Mucosa of rectum (tissue), 2 donors: ENCODE data around the gene LGALS3BP.

Experiments used
- H3K27ac ChIP-seq, 2 donors: one replicate each; pipeline ENCODE4 v1.7.0; 2013; ENCODE audit warnings: inconsistent platforms in 2 of 2, low read depth in 2 of 2, low read length in 2 of 2
- H3K27me3 ChIP-seq, 2 donors: one replicate each; pipeline ENCODE4 v1.7.0; 2013; ENCODE audit warnings: low read length in 2 of 2; ENCODE audit not compliant: control insufficient read depth in 2 of 2, insufficient read depth in 2 of 2
- H3K36me3 ChIP-seq, 2 donors: one replicate each; pipeline ENCODE4 v1.7.0; 2013; ENCODE audit warnings: low read length in 2 of 2; ENCODE audit not compliant: control insufficient read depth in 2 of 2, insufficient read depth in 2 of 2
- H3K4me1 ChIP-seq, 2 donors: one replicate each; pipeline ENCODE4 v1.7.0; 2013; ENCODE audit warnings: low read length in 2 of 2, mild to moderate bottlenecking in 1 of 2; ENCODE audit not compliant: control insufficient read depth in 2 of 2, insufficient read depth in 2 of 2
- H3K4me3 ChIP-seq, 2 donors: one replicate each; pipeline ENCODE4 v1.7.0; 2013; ENCODE audit warnings: low read length in 2 of 2
- H3K9ac ChIP-seq, 2 donors: one replicate each; pipeline ENCODE4 v1.7.0; 2013; ENCODE audit warnings: low read length in 2 of 2, low read depth in 1 of 2, mild to moderate bottlenecking in 1 of 2
- H3K9me3 ChIP-seq, 2 donors: one replicate each; pipeline ENCODE4 v1.7.0; 2013; ENCODE audit warnings: low read length in 2 of 2; ENCODE audit not compliant: control insufficient read depth in 2 of 2
- donor health status: healthy.
- donor health status: Normal muscosa, but diverticular disease.

LGALS3BP gene

GRCh38 chr17:79005063-79005861 lies 25.5 kb upstream of the LGALS3BP start:
- Histone ChIP-seq H3K9ac (peak overlapping the region; percentile 71 to 86), H3K4me3 (peak overlapping the region; percentile 58 to 62), H3K27me3 (no peaks in the 10 kb centered on the region), H3K9me3 (no peaks in the 10 kb centered on the region), H3K36me3 (peaks cover 8 to 14% of the 10 kb centered on the region in 2 donors), H3K27ac (peak overlapping the region; percentile 96), H3K4me1 (peaks cover 62 to 73% of the 10 kb centered on the region in 2 donors)

GRCh38 chr17:79003661-79004411 lies 24.1 kb upstream of the LGALS3BP start:
- peak overlapping the region; percentile 25 to 71 for H3K27ac ChIP-seq
- H3K27me3 ChIP-seq, result no peaks in the 10 kb centered on the region
- peaks cover 65 to 79% of the 10 kb centered on the region in 2 donors for H3K4me1 ChIP-seq
- H3K4me3 ChIP-seq, result peak overlapping the region; percentile 45 to 65
- H3K9ac ChIP-seq, result peak overlapping the region in 1 of 2 donors; percentile 65
- H3K9me3 ChIP-seq, result no peaks in the 10 kb centered on the region
- H3K36me3 ChIP-seq, result peaks cover 17 to 19% of the 10 kb centered on the region in 2 donors

GRCh38 chr17:79002796-79003593 lies 23.3 kb upstream of the LGALS3BP start:
- Histone ChIP-seq H3K27ac (peak overlapping the region; percentile 25 to 71), H3K27me3 (no peaks in the 10 kb centered on the region), H3K4me3 (peak overlapping the region; percentile 45 to 65), H3K9me3 (no peaks in the 10 kb centered on the region), H3K36me3 (peaks cover 20% of the 10 kb centered on the region in 2 donors), H3K4me1 (peaks cover 65 to 80% of the 10 kb centered on the region in 2 donors), H3K9ac (peak overlapping the region; percentile 28 to 66)

- peak overlapping the region; percentile 45 to 65 for H3K4me3 ChIP-seq
- H3K27me3 ChIP-seq, result no peaks in the 10 kb centered on the region
- H3K27ac ChIP-seq, result peak overlapping the region in 1 of 2 donors; percentile 59
- H3K9me3 ChIP-seq, result no peaks in the 10 kb centered on the region
- peaks cover 65 to 80% of the 10 kb centered on the region in 2 donors for H3K4me1 ChIP-seq
- peak overlapping the region in 1 of 2 donors; percentile 66 for H3K9ac ChIP-seq
- peaks cover 24% of the 10 kb centered on the region in 2 donors for H3K36me3 ChIP-seq
Observed at GRCh38 chr17:79002291-79002690, 22.6 kb upstream of the LGALS3BP start.

GRCh38 chr17:79001190-79002020 lies 21.7 kb upstream of the LGALS3BP start:
- Histone ChIP-seq H3K9me3 (no peaks in the 10 kb centered on the region), H3K4me3 (peak overlapping the region; percentile 28 to 45), H3K27ac (peak overlapping the region; percentile 59 to 61), H3K4me1 (peaks cover 65 to 79% of the 10 kb centered on the region in 2 donors), H3K36me3 (peaks cover 27 to 32% of the 10 kb centered on the region in 2 donors), H3K9ac (peak overlapping the region in 1 of 2 donors; percentile 66), H3K27me3 (no peaks in the 10 kb centered on the region)

- Histone ChIP-seq H3K27ac (peak overlapping the region; percentile 59 to 61), H3K9me3 (no peaks in the 10 kb centered on the region), H3K36me3 (peaks cover 31 to 40% of the 10 kb centered on the region in 2 donors), H3K4me3 (peak overlapping the region; percentile 28 to 37), H3K27me3 (no peaks in the 10 kb centered on the region), H3K9ac (peak overlapping the region; percentile 24 to 62), H3K4me1 (peaks cover 60 to 78% of the 10 kb centered on the region in 2 donors)
Observed at GRCh38 chr17:79000396-79001189, 20.9 kb upstream of the LGALS3BP start.

- no peak overlapping the region for H3K4me3 ChIP-seq
- peaks cover 34 to 42% of the 10 kb centered on the region in 2 donors for H3K36me3 ChIP-seq
- peaks cover 62 to 81% of the 10 kb centered on the region in 2 donors for H3K4me1 ChIP-seq
- H3K9me3 ChIP-seq, result no peaks in the 10 kb centered on the region
- H3K9ac ChIP-seq, result no peak overlapping the region
- peak overlapping the region in 1 of 2 donors; percentile 61 for H3K27ac ChIP-seq
- H3K27me3 ChIP-seq, result no peaks in the 10 kb centered on the region
Observed at GRCh38 chr17:78999947-79000395, 20.2 kb upstream of the LGALS3BP start.

GRCh38 chr17:78999056-78999768 lies 19.5 kb upstream of the LGALS3BP start:
- peak overlapping the region; percentile 88 to 92 for H3K27ac ChIP-seq

More at GRCh38 chr17:78999056-78999768, 19.5 kb upstream of the LGALS3BP start:
- H3K9ac ChIP-seq, result peak overlapping the region; percentile 20 to 38
- H3K4me1 ChIP-seq, result peaks cover 69 to 88% of the 10 kb centered on the region in 2 donors
- no peaks in the 10 kb centered on the region for H3K9me3 ChIP-seq
- H3K4me3 ChIP-seq, result peak overlapping the region in 1 of 2 donors; percentile 41
- H3K27me3 ChIP-seq, result no peaks in the 10 kb centered on the region
- peaks cover 37 to 46% of the 10 kb centered on the region in 2 donors for H3K36me3 ChIP-seq
